Measurements from ENCODE around the gene CITED4. TPM values are rescaled to one million over a fixed set of nuclear protein-coding genes. Genes with fewer than 3 reads are reported as not detected.
"Not testable (repeated sequence)": the region's sequence is repeated elsewhere in the genome, so short reads cannot be mapped to it uniquely, and the experiment has no call there.

CITED4 gene
- total RNA-seq, 4 donors from 2014 or later: 9.2 to 15.6 (median 14.1) TPM

- no peak for TF ChIP-seq EP300 (IDR thresholded peaks at IDR 0.05)
- TF ChIP-seq POLR2AphosphoS5 (IDR thresholded peaks at IDR 0.05): no peak
- TF ChIP-seq POLR2A (IDR thresholded peaks at IDR 0.05): no peak
- TF ChIP-seq, protein P1, sequence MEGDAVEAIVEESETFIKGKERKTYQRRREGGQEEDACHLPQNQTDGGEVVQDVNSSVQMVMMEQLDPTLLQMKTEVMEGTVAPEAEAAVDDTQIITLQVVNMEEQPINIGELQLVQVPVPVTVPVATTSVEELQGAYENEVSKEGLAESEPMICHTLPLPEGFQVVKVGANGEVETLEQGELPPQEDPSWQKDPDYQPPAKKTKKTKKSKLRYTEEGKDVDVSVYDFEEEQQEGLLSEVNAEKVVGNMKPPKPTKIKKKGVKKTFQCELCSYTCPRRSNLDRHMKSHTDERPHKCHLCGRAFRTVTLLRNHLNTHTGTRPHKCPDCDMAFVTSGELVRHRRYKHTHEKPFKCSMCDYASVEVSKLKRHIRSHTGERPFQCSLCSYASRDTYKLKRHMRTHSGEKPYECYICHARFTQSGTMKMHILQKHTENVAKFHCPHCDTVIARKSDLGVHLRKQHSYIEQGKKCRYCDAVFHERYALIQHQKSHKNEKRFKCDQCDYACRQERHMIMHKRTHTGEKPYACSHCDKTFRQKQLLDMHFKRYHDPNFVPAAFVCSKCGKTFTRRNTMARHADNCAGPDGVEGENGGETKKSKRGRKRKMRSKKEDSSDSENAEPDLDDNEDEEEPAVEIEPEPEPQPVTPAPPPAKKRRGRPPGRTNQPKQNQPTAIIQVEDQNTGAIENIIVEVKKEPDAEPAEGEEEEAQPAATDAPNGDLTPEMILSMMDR (IDR thresholded peaks at IDR 0.05): no peak
- ATAC-seq: no peak
- peaks cover 0 to 11% (median 0%) of the 10 kb centered on the region in 3 donors for H3K4me1 ChIP-seq
- H3K27me3 ChIP-seq: no peaks in the 10 kb centered on the region
- no peaks in the 10 kb centered on the region for H3K36me3 ChIP-seq
- H3K4me3 ChIP-seq: no peak overlapping the region
- H3K9me3 ChIP-seq: peaks cover 0 to 22% (median 0%) of the 10 kb centered on the region in 3 donors
- 100% methylated on average over 1 of the region's 1 CpG for WGBS, 2 donors (ENCODE audit: low coverage in 1 of 2)
- no peak overlapping the region for H3K27ac ChIP-seq
Measured at GRCh38 chr1:40895601-40896000, 33.4 kb upstream of the CITED4 start.

DNA sequence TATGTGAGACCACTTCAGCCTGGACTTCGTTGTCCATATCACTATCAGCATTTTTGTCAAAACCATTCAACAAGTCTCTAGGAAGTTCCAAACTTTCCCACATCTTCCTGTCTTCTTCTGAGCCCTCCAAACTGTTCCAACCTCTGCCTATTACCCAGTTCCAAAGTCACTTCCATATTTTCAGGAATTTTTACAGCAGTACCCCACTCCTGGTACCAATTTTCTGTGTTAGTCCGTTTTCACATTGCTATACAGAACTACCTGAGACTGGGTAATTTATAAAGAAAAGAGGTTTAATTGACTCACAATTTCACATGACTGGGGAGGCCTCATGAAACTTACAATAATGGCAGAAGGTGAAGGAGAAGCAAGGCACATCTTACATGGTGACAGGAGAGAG is 32.7 kb upstream of the CITED4 start:
- H3K9me3 ChIP-seq: peaks cover 0 to 22% (median 0%) of the 10 kb centered on the region in 3 donors
- ATAC-seq, H3K27me3 ChIP-seq, H3K27ac ChIP-seq, H3K36me3 ChIP-seq, H3K4me3 ChIP-seq: not testable (repeated sequence)
- 89 to 93% methylated on average over 2 of the region's 2 CpGs for WGBS, 2 donors (ENCODE audit: low coverage in 1 of 2)
- H3K4me1 ChIP-seq: peaks cover 0 to 11% (median 0%) of the 10 kb centered on the region in 3 donors

- TF ChIP-seq POLR2A (IDR thresholded peaks at IDR 0.05) (no peak), EP300 (IDR thresholded peaks at IDR 0.05) (no peak), POLR2AphosphoS5 (IDR thresholded peaks at IDR 0.05) (no peak)
- TF ChIP-seq, protein P1 (IDR thresholded peaks at IDR 0.05): no peak
- peaks cover 0 to 22% (median 0%) of the 10 kb centered on the region in 3 donors for H3K9me3 ChIP-seq
- ATAC-seq: no peak
- peaks cover 0 to 11% (median 0%) of the 10 kb centered on the region in 3 donors for H3K4me1 ChIP-seq
- H3K27ac ChIP-seq: no peak overlapping the region
- H3K36me3 ChIP-seq: no peaks in the 10 kb centered on the region
- H3K27me3 ChIP-seq: no peaks in the 10 kb centered on the region
- H3K4me3 ChIP-seq: no peak overlapping the region
Measured at GRCh38 chr1:40894455-40894854, 32.3 kb upstream of the CITED4 start.

DNA sequence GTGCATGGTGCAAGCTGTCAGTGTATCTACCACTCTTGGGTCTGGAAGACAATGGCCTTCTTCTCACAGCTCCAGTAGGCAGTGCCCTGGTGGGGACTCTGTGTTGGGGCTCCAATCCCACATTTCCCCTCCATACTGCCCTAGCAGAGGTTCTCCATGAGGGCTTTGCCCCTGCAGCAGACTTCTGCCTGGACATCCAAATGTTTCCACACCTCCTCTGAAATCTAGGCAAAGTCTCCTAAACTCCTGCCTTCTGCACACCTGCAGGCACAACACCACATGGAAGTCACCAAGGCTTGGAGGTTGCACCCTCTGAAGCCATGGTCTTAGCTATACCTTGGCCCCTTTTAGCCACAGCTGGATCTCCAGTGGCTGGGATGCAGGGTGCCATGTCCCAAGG is 31.8 kb upstream of the CITED4 start:
- no peaks in the 10 kb centered on the region for H3K36me3 ChIP-seq
- H3K4me1 ChIP-seq: peaks cover 0 to 11% (median 0%) of the 10 kb centered on the region in 3 donors
- no peak for ATAC-seq
- H3K9me3 ChIP-seq: peaks cover 0 to 22% (median 0%) of the 10 kb centered on the region in 3 donors
- H3K27ac ChIP-seq: no peak overlapping the region
- H3K27me3 ChIP-seq: no peaks in the 10 kb centered on the region
- TF ChIP-seq, protein P1 (IDR thresholded peaks at IDR 0.05): no peak
- TF ChIP-seq EP300 (IDR thresholded peaks at IDR 0.05): no peak
- TF ChIP-seq POLR2A (IDR thresholded peaks at IDR 0.05): no peak
- TF ChIP-seq POLR2AphosphoS5 (IDR thresholded peaks at IDR 0.05): no peak
- no peak overlapping the region for H3K4me3 ChIP-seq

GRCh38 chr1:40892354-40892753 is 30.2 kb upstream of the CITED4 start:
- Histone ChIP-seq H3K27me3 (no peaks in the 10 kb centered on the region), H3K36me3 (no peaks in the 10 kb centered on the region), H3K4me1 (no peaks in the 10 kb centered on the region), H3K9me3 (peaks cover 0 to 22% (median 0%) of the 10 kb centered on the region in 3 donors), H3K4me3 (no peak overlapping the region), H3K27ac (no peak overlapping the region)
- WGBS, 2 donors (ENCODE audit: low coverage in 1 of 2): 92 to 100% methylated on average over 1 to 2 of the region's 2 CpGs
- TF ChIP-seq, protein P1 (IDR thresholded peaks at IDR 0.05): no peak
- no peak for ATAC-seq

Measured in gastroesophageal sphincter (tissue), 4 donors.